Vagina (tissue), 2 donors: ENCODE data around the gene IL20.

ENCODE experiments used
- POLR2A ChIP-seq, 2 donors: fragments of 450-650 bp; IDR thresholded peaks; one replicate each; pipeline ENCODE4 v1.6.1; 2017; ENCODE audit warnings: antibody characterized with exemption in 2 of 2, mild to moderate bottlenecking in 2 of 2, moderate library complexity in 2 of 2
- POLR2AphosphoS5 ChIP-seq, 2 donors: sonication (generic); formaldehyde crosslinking; IDR thresholded peaks; one replicate each; pipeline ENCODE4 v1.9.0; 2017; ENCODE audit warnings: antibody characterized with exemption in 2 of 2, mild to moderate bottlenecking in 2 of 2, low read depth in 1 of 2; ENCODE audit not compliant: insufficient read depth in 1 of 2

- no peak for TF ChIP-seq POLR2AphosphoS5 (IDR thresholded peaks at IDR 0.05; ENCODE audit: insufficient read depth in 1 of 2, low read depth in 1 of 2)
- TF ChIP-seq POLR2A (IDR thresholded peaks at IDR 0.05): no peak
Measured at GRCh38 chr1:206895325-206895724, 29.9 kb downstream of the IL20 start.
